Panc1 (cell line): Measurements from ENCODE around the gene ACIN1. TPM values are rescaled to one million over a fixed set of nuclear protein-coding genes. Genes with fewer than 3 reads are reported as not detected.

Experiments
- ATAC-seq: fragments of 200-7000 bp; cut with Tn5 transposase; 2 replicates; pipeline ENCODE4 v1.9.1; 2020; ENCODE audit warnings: mild to moderate bottlenecking, moderate library complexity
- BruUV-seq: library from RNA; stranded (reverse); fragments of 400-500 nt; replicated peaks from 2 replicates; lab custom pipeline; 2021; lab: Mats Ljungman, UMichigan
- CTCF ChIA-PET: fragments of 300-600 bp; sonication (Branson Sonifier 250); formaldehyde crosslinking; loops from one replicate; lab custom pipeline; 2022; ENCODE audit warnings: antibody characterized with exemption; lab: Charles Lee
- POLR2A ChIA-PET: fragments of 300-600 bp; sonication (Branson Sonifier 250); formaldehyde crosslinking; loops from one replicate; lab custom pipeline; 2022; ENCODE audit warnings: antibody characterized with exemption; lab: Charles Lee
- DNase-seq: peaks from one replicate; pipeline ENCODE4 v3.0.0-alpha.2; 2010; ENCODE audit warnings: low read depth, low spot score
- H3K27ac ChIP-seq: 2 replicates; pipeline ENCODE4 v1.5.1; 2011; ENCODE audit warnings: mild to moderate bottlenecking, low read length, inconsistent platforms
- H3K27me3 ChIP-seq: fragments of 200-500 bp; sonication (Bioruptor generic); 2 replicates; pipeline ENCODE4 v1.6.0; 2014; ENCODE audit warnings: low read length, inconsistent platforms; ENCODE audit not compliant: control insufficient read depth, insufficient read depth
- H3K36me3 ChIP-seq: fragments of 200-500 bp; sonication (Bioruptor generic); 2 replicates; pipeline ENCODE4 v1.5.1; 2014; ENCODE audit warnings: inconsistent platforms, mild to moderate bottlenecking, low read length, moderate library complexity; ENCODE audit not compliant: control insufficient read depth, insufficient read depth
- H3K4me1 ChIP-seq: 2 replicates; pipeline ENCODE4 v1.5.1; 2011; ENCODE audit warnings: inconsistent platforms, mild to moderate bottlenecking, low read length, moderate library complexity; ENCODE audit not compliant: control insufficient read depth, insufficient read depth
- H3K4me3 ChIP-seq, 2 experiments: 2 replicates each; pipeline ENCODE4 v1.5.1; 2011 to 2012; ENCODE audit warnings: low read depth in 2 of 2, low read length in 2 of 2, mild to moderate bottlenecking in 2 of 2, inconsistent platforms in 1 of 2, moderate library complexity in 1 of 2
- H3K9me3 ChIP-seq: fragments of 200-500 bp; sonication (Bioruptor generic); 2 replicates; pipeline ENCODE4 v1.5.1; 2014; ENCODE audit warnings: low read depth, mild to moderate bottlenecking, inconsistent platforms, low read length, moderate library complexity; ENCODE audit not compliant: control insufficient read depth, insufficient read depth
- CTCF ChIP-seq: fragments of 450-650 bp; IDR thresholded peaks from 2 replicates; pipeline ENCODE4 v1.5.1; 2017; ENCODE audit warnings: mild to moderate bottlenecking
- POLR2AphosphoS5 ChIP-seq: IDR thresholded peaks from 2 replicates; pipeline ENCODE4 v1.6.1; 2012; ENCODE audit warnings: mild to moderate bottlenecking, low read depth, low read length, moderate library complexity
- SIN3A ChIP-seq: IDR thresholded peaks from 2 replicates; pipeline ENCODE4 v1.6.1; 2012; ENCODE audit warnings: low read depth, mild to moderate bottlenecking, low read length, moderate library complexity, borderline replicate concordance; ENCODE audit not compliant: insufficient read depth
- TCF7L2 ChIP-seq: IDR thresholded peaks from 2 replicates; pipeline ENCODE4 v1.6.1; 2011; ENCODE audit warnings: mild to moderate bottlenecking, low read depth, low read length, inconsistent platforms
- in situ Hi-C: cut with HindIII; loops from 2 replicates; pipeline ENCODE4 v1.10.0; 2016; ENCODE audit warnings: low sequenced_read_pairs, low pct_unique_long_range_greater_than_20kb
- intact Hi-C: fragments of 100-400 bp; cut with micrococcal nuclease; formaldehyde crosslinking; loops from one replicate; pipeline ENCODE4 v1.10.0; 2022; ENCODE audit not compliant: unreplicated experiment
- total RNA-seq: library from RNA; stranded (reverse); gene quantifications from one replicate; pipeline ENCODE4 v1.2.1, GENCODE V29; 2021; ENCODE audit not compliant: unreplicated experiment
- TF ChIP-seq, protein P1 (sequence below), 2 experiments: IDR thresholded peaks; 2 replicates each; pipeline ENCODE4 v1.6.1; 2011 to 2012; ENCODE audit warnings: low read depth in 2 of 2, control low read depth in 1 of 2, low read length in 1 of 2, mild to moderate bottlenecking in 1 of 2, moderate library complexity in 1 of 2; ENCODE audit not compliant: insufficient read depth in 1 of 2

ACIN1 gene
- total RNA-seq, 1 experiment from 2014 or later: 162 TPM

DNA sequence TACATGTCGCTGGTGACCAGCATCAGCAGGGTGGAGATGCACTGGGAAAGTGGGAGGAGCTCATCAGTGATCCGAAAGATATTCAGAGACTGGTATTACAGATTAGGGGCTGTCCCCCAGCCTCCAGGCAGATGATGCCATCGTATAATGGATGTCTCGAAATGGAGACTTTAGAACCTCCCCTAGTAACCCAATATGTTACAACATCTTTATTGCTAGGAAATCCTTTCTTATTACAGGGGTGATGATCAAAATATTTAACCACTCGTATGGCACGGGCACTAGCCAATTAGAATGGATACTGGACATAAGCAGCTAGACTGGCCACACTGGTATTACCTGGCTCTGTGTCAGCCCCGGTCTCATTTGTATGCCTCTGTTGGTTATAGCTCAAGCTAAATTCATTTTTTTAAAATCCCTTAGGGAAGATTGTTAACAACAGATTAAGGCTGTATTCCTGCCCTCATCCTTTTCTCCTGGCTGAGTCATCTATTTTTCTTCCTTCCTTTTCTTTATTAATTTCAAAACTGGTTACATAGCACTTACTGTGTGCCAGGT, 34.9 kb upstream of the ACIN1 start:
- no peak overlapping the region for H3K27ac ChIP-seq
- POLR2A ChIA-PET: no interaction called here

GRCh38 chr14:23128969-23129758, 34.2 kb upstream of the ACIN1 start:
- CTCF ChIA-PET: no interaction called here
- no TSS peak for BruUV-seq
- H3K27ac ChIP-seq: no peak overlapping the region
- ATAC-seq: no peak
- no peak for DNase-seq
- intact Hi-C loops (no loop called here), in situ Hi-C loops (no loop called here)
- TF ChIP-seq CTCF (no peak), POLR2AphosphoS5 (no peak), SIN3A (no peak), TCF7L2 (no peak)
- TF ChIP-seq, protein P1, sequence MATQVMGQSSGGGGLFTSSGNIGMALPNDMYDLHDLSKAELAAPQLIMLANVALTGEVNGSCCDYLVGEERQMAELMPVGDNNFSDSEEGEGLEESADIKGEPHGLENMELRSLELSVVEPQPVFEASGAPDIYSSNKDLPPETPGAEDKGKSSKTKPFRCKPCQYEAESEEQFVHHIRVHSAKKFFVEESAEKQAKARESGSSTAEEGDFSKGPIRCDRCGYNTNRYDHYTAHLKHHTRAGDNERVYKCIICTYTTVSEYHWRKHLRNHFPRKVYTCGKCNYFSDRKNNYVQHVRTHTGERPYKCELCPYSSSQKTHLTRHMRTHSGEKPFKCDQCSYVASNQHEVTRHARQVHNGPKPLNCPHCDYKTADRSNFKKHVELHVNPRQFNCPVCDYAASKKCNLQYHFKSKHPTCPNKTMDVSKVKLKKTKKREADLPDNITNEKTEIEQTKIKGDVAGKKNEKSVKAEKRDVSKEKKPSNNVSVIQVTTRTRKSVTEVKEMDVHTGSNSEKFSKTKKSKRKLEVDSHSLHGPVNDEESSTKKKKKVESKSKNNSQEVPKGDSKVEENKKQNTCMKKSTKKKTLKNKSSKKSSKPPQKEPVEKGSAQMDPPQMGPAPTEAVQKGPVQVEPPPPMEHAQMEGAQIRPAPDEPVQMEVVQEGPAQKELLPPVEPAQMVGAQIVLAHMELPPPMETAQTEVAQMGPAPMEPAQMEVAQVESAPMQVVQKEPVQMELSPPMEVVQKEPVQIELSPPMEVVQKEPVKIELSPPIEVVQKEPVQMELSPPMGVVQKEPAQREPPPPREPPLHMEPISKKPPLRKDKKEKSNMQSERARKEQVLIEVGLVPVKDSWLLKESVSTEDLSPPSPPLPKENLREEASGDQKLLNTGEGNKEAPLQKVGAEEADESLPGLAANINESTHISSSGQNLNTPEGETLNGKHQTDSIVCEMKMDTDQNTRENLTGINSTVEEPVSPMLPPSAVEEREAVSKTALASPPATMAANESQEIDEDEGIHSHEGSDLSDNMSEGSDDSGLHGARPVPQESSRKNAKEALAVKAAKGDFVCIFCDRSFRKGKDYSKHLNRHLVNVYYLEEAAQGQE (IDR thresholded peaks at IDR 0.05; ENCODE audit: insufficient read depth in 1 of 2, low read depth in 2 of 2, low read length in 1 of 2): no peak
- no peak overlapping the region for H3K4me3 ChIP-seq
- POLR2A ChIA-PET: interaction anchor here (0.5 kb wide), 1 partner anchor 129 kb away, joined by 3 read pairs; no protein-coding TSS in a partner anchor
- no peaks in the 10 kb centered on the region; the same call in 1 of the 2 replicates for H3K27me3 ChIP-seq
- no peaks in the 10 kb centered on the region for H3K36me3 ChIP-seq
- no peaks in the 10 kb centered on the region for H3K9me3 ChIP-seq
- no peaks in the 10 kb centered on the region for H3K4me1 ChIP-seq

More for the DNA sequence above, 34.9 kb upstream of the ACIN1 start:
- no TSS peak for BruUV-seq
- TF ChIP-seq TCF7L2 (no peak), SIN3A (no peak), POLR2AphosphoS5 (no peak), CTCF (no peak)
- TF ChIP-seq, protein P1 (IDR thresholded peaks at IDR 0.05; ENCODE audit: insufficient read depth in 1 of 2, low read depth in 2 of 2, low read length in 1 of 2): no peak
- intact Hi-C loops: no loop called here
- no peak overlapping the region for H3K4me3 ChIP-seq
- CTCF ChIA-PET: no interaction called here
- DNase-seq: no peak
- H3K9me3 ChIP-seq: no peaks in the 10 kb centered on the region
- in situ Hi-C loops: no loop called here
- H3K36me3 ChIP-seq: no peaks in the 10 kb centered on the region
- H3K4me1 ChIP-seq: no peaks in the 10 kb centered on the region
- ATAC-seq: no peak
- H3K27me3 ChIP-seq: no peaks in the 10 kb centered on the region; the same call in 1 of the 2 replicates
